GM23338 (cell line): ENCODE data around the gene SMC1A. TPM values are rescaled to one million over a fixed set of nuclear protein-coding genes. Genes with fewer than 3 reads are reported as not detected.

Experiments used
- ATAC-seq: fragments of 200-7000 bp; cut with Tn5 transposase; 3 replicates; pipeline ENCODE4 v1.9.1; 2020
- DNase-seq: peaks from one replicate; pipeline ENCODE4 v3.0.0-alpha.2; 2015; ENCODE audit warnings: low spot score
- H2AFZ ChIP-seq: fragments of 200-600 bp; sonication (generic); 2 replicates; pipeline ENCODE4 v1.8.0; 2016; ENCODE audit warnings: antibody characterized with exemption, mild to moderate bottlenecking, moderate library complexity
- H3F3A ChIP-seq: fragments of 200-600 bp; sonication (generic); replicated peaks from 2 replicates; pipeline ENCODE4 v1.8.0; 2017; ENCODE audit warnings: antibody characterized with exemption, mixed run types, low read depth
- H3K27ac ChIP-seq: fragments of 200-600 bp; sonication (generic); 2 replicates; pipeline ENCODE4 v1.6.1; 2016; ENCODE audit warnings: low read depth
- H3K27me3 ChIP-seq: fragments of 200-600 bp; sonication (generic); 2 replicates; pipeline ENCODE4 v1.8.0; 2016; ENCODE audit warnings: mild to moderate bottlenecking, mixed run types, moderate library complexity; ENCODE audit not compliant: insufficient read depth
- H3K36me3 ChIP-seq: fragments of 200-600 bp; sonication (generic); 2 replicates; pipeline ENCODE4 v1.8.0; 2016; ENCODE audit warnings: mild to moderate bottlenecking; ENCODE audit not compliant: insufficient read depth
- H3K4me1 ChIP-seq: fragments of 200-600 bp; sonication (generic); 2 replicates; pipeline ENCODE4 v1.8.0; 2016; ENCODE audit warnings: mild to moderate bottlenecking, moderate library complexity; ENCODE audit not compliant: insufficient read depth
- H3K4me2 ChIP-seq: fragments of 200-600 bp; sonication (generic); 2 replicates; pipeline ENCODE4 v1.7.1; 2017; ENCODE audit warnings: mixed run types
- H3K4me3 ChIP-seq: fragments of 200-600 bp; sonication (generic); 2 replicates; pipeline ENCODE4 v1.6.1; 2016; ENCODE audit warnings: mixed run types
- H3K79me2 ChIP-seq: fragments of 200-600 bp; sonication (generic); replicated peaks from 2 replicates; pipeline ENCODE4 v1.8.0; 2017; ENCODE audit warnings: mild to moderate bottlenecking; ENCODE audit not compliant: insufficient read depth
- H3K9me2 ChIP-seq: fragments of 200-600 bp; sonication (generic); 2 replicates; pipeline ENCODE4 v1.8.0; 2017; ENCODE audit not compliant: insufficient read depth
- H4K20me1 ChIP-seq: fragments of 200-600 bp; sonication (generic); replicated peaks from 2 replicates; pipeline ENCODE4 v1.8.0; 2017; ENCODE audit warnings: mild to moderate bottlenecking; ENCODE audit not compliant: insufficient read depth
- H3K27ac Mint-ChIP-seq: 2 replicates; pipeline ENCODE4 v1.8.0; 2020; ENCODE audit warnings: inconsistent platforms, mild to moderate bottlenecking, moderate library complexity, mixed read lengths
- H3K27me3 Mint-ChIP-seq: 3 replicates; pipeline ENCODE4 v1.8.0; 2022; ENCODE audit warnings: low read depth, mild to moderate bottlenecking, moderate library complexity, mixed read lengths, inconsistent platforms; ENCODE audit not compliant: insufficient read depth, poor library complexity
- H3K36me3 Mint-ChIP-seq: 3 replicates; pipeline ENCODE4 v1.8.0; 2021; ENCODE audit warnings: low read depth, mild to moderate bottlenecking, inconsistent platforms, moderate library complexity, mixed read lengths
- H3K4me1 Mint-ChIP-seq: 3 replicates; pipeline ENCODE4 v1.8.0; 2020; ENCODE audit warnings: mild to moderate bottlenecking, inconsistent platforms, mixed read lengths
- H3K4me3 Mint-ChIP-seq: 3 replicates; pipeline ENCODE4 v1.8.0; 2021; ENCODE audit warnings: moderate library complexity, mild to moderate bottlenecking, inconsistent platforms, mixed read lengths
- H3K9me3 Mint-ChIP-seq: 3 replicates; pipeline ENCODE4 v1.8.0; 2020; ENCODE audit warnings: moderate library complexity, mild to moderate bottlenecking, inconsistent platforms, mixed read lengths
- CREB1 ChIP-seq: fragments of 250-450 bp; sonication (Bioruptor Pico); IDR thresholded peaks from 2 replicates; pipeline ENCODE4 v1.5.0; 2020; ENCODE audit warnings: low read depth, mild to moderate bottlenecking, moderate library complexity
- ETS1 ChIP-seq: IDR thresholded peaks from 2 replicates; pipeline ENCODE4 v1.6.1; 2016; ENCODE audit warnings: antibody characterized with exemption
- EZH2 ChIP-seq: fragments of 200-600 bp; sonication (generic); IDR thresholded peaks from one replicate; pipeline ENCODE4 v1.8.0; 2017; ENCODE audit warnings: antibody characterized with exemption, mild to moderate bottlenecking, low read depth; ENCODE audit not compliant: unreplicated experiment
- EZH2phosphoT487 ChIP-seq: fragments of 200-600 bp; sonication (generic); IDR thresholded peaks from one replicate; pipeline ENCODE4 v1.8.1; 2018; ENCODE audit warnings: antibody characterized with exemption; ENCODE audit not compliant: unreplicated experiment
- NANOG ChIP-seq: IDR thresholded peaks from 2 replicates; pipeline ENCODE4 v1.6.1; 2016; ENCODE audit warnings: antibody characterized with exemption, borderline replicate concordance
- POLR2AphosphoS5 ChIP-seq: IDR thresholded peaks from 2 replicates; pipeline ENCODE4 v1.6.1; 2016; ENCODE audit warnings: antibody characterized with exemption, low read depth
- ZNF114 ChIP-seq: fragments of 250-450 bp; sonication (Bioruptor Pico); IDR thresholded peaks from 2 replicates; pipeline ENCODE4 v1.5.0; 2020; ENCODE audit warnings: mild to moderate bottlenecking, moderate library complexity
- ZNF331 ChIP-seq: fragments of 250-450 bp; sonication (Bioruptor Pico); IDR thresholded peaks from 2 replicates; pipeline ENCODE4 v1.5.0; 2020; ENCODE audit warnings: low read depth, mild to moderate bottlenecking, moderate library complexity
- ZNF462 ChIP-seq: fragments of 250-450 bp; sonication (Bioruptor Pico); IDR thresholded peaks from 2 replicates; pipeline ENCODE4 v1.5.0; 2020; ENCODE audit warnings: mild to moderate bottlenecking, moderate library complexity
- polyA plus RNA-seq: library from polyadenylated mRNA; unstranded; fragments of >200 nt; fragmentation: Nextera tagmentation; extraction: Ambion mirVana; gene quantifications from 2 replicates; pipeline ENCODE4 v1.2.1, GENCODE V29; 2016
- total RNA-seq: library from RNA; depleted of rRNA; stranded (reverse); fragments of >200 nt; shearing (Covaris generic); gene quantifications from 2 replicates; pipeline ENCODE4 v1.2.3, GENCODE V29; 2014
- TF ChIP-seq, protein P1 (sequence below): IDR thresholded peaks from one replicate; pipeline ENCODE4 v1.6.1; 2018; ENCODE audit warnings: antibody characterized with exemption; ENCODE audit not compliant: unreplicated experiment
- TF ChIP-seq, protein P2 (sequence below), 2 experiments: fragments of 200-600 bp in 1 of 2; sonication (generic) in 1 of 2; conservative IDR thresholded peaks; 2 replicates each; pipeline versions ENCODE4 v1.5.1 to v1.6.1; 2016 to 2017; ENCODE audit warnings: antibody characterized with exemption in 2 of 2, low read depth in 2 of 2, mild to moderate bottlenecking in 2 of 2, moderate library complexity in 1 of 2

SMC1A gene
- total and polyA plus RNA-seq, 2 experiments from 2014 or later, result 63.3 to 69.0 TPM

DNA sequence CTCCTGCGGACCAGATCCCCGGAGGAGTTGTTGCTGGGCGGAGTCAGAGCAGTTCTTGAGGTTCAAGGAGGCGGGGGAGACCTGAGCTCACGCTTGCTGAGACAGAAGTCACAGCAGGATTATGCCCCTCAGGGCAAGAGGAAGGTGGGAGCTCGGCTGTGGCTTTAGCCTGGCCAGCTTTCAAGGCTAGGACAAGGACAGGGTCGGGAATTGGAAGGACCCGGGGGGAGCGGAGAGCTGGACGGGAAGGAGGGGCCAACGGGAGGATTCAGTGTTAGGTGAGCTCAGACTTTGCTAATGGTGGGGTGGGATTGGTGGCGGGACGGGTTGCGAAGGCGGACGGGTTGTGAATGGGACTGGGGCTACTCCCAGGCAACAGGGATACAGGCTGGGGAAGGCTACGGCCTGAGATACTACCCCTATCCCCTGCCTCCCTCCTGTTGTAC lies 430 bp upstream of the SMC1A start, which contains the start of gene RIBC1 (continued):
- no peak for TF ChIP-seq ZNF114 (CRISPR knock-in tag)
- no peak for TF ChIP-seq EZH2
- no peak for TF ChIP-seq ZNF331 (CRISPR knock-in tag)
- TF ChIP-seq, protein P1, sequence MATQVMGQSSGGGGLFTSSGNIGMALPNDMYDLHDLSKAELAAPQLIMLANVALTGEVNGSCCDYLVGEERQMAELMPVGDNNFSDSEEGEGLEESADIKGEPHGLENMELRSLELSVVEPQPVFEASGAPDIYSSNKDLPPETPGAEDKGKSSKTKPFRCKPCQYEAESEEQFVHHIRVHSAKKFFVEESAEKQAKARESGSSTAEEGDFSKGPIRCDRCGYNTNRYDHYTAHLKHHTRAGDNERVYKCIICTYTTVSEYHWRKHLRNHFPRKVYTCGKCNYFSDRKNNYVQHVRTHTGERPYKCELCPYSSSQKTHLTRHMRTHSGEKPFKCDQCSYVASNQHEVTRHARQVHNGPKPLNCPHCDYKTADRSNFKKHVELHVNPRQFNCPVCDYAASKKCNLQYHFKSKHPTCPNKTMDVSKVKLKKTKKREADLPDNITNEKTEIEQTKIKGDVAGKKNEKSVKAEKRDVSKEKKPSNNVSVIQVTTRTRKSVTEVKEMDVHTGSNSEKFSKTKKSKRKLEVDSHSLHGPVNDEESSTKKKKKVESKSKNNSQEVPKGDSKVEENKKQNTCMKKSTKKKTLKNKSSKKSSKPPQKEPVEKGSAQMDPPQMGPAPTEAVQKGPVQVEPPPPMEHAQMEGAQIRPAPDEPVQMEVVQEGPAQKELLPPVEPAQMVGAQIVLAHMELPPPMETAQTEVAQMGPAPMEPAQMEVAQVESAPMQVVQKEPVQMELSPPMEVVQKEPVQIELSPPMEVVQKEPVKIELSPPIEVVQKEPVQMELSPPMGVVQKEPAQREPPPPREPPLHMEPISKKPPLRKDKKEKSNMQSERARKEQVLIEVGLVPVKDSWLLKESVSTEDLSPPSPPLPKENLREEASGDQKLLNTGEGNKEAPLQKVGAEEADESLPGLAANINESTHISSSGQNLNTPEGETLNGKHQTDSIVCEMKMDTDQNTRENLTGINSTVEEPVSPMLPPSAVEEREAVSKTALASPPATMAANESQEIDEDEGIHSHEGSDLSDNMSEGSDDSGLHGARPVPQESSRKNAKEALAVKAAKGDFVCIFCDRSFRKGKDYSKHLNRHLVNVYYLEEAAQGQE, result no peak
- no peak for TF ChIP-seq NANOG
- no peak for TF ChIP-seq EZH2phosphoT487

DNA sequence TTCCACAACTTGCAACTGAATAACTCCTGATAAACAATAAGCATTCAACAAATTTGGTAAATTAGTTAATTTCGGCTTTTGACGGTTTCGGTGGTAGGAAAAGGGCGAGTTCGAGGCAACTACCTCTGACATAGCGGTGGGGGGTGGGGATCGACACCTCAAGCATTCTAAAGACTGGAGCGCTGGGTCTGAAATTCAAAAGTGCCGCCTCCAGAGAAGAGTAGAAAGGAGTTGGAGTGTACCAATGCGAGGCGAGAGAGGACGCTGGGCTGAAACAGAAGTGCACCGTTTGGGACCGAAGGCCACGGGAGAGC lies 725 bp downstream of the SMC1A start:
- Histone ChIP-seq H3K79me2 (peaks cover 50% of the 10 kb centered on the region), H3K27me3 (no peaks in the 10 kb centered on the region), H3K36me3 (no peaks in the 10 kb centered on the region), H3K9me2 (no peaks in the 10 kb centered on the region), H2AFZ (peak overlapping the region; percentile 70; the same call in 1 of the 2 replicates), H3K27ac (peak overlapping the region; percentile 97), H3K4me3 (peak overlapping the region; percentile 82), H3K4me2 (peak overlapping the region; percentile 79), H3F3A (no peaks in the 10 kb centered on the region), H4K20me1 (peaks cover 6% of the 10 kb centered on the region), H3K4me1 (peaks cover 5% of the 10 kb centered on the region; the same call in 1 of the 2 replicates)
- ATAC-seq (peak; percentile 18), DNase-seq (no peak)
- TF ChIP-seq POLR2AphosphoS5, result no peak
- no peak for TF ChIP-seq EZH2phosphoT487
- TF ChIP-seq ZNF462, result no peak
- TF ChIP-seq CREB1, result no peak
- TF ChIP-seq, protein P2, sequence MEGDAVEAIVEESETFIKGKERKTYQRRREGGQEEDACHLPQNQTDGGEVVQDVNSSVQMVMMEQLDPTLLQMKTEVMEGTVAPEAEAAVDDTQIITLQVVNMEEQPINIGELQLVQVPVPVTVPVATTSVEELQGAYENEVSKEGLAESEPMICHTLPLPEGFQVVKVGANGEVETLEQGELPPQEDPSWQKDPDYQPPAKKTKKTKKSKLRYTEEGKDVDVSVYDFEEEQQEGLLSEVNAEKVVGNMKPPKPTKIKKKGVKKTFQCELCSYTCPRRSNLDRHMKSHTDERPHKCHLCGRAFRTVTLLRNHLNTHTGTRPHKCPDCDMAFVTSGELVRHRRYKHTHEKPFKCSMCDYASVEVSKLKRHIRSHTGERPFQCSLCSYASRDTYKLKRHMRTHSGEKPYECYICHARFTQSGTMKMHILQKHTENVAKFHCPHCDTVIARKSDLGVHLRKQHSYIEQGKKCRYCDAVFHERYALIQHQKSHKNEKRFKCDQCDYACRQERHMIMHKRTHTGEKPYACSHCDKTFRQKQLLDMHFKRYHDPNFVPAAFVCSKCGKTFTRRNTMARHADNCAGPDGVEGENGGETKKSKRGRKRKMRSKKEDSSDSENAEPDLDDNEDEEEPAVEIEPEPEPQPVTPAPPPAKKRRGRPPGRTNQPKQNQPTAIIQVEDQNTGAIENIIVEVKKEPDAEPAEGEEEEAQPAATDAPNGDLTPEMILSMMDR (conservative IDR thresholded peaks at IDR 0.05; ENCODE audit: low read depth in 2 of 2), result no peak
- no peak for TF ChIP-seq NANOG
- no peak for TF ChIP-seq ZNF114 (CRISPR knock-in tag)
- no peak for TF ChIP-seq ETS1
- no peak for TF ChIP-seq EZH2
- Mint-ChIP-seq H3K36me3 (peaks cover 13% of the 10 kb centered on the region; the same call in 1 of the 3 replicates), H3K27ac (peak overlapping the region; percentile 99), H3K4me3 (peak overlapping the region; percentile 99), H3K9me3 (no peaks in the 10 kb centered on the region), H3K27me3 (peaks cover 4% of the 10 kb centered on the region), H3K4me1 (peaks cover 12% of the 10 kb centered on the region)
